Uterus (tissue), 4 donors: ENCODE data around the gene TICAM1. TPM values are rescaled to one million over a fixed set of nuclear protein-coding genes. Genes with fewer than 3 reads are reported as not detected.
"Not testable (repeated sequence)": the region's sequence is repeated elsewhere in the genome, so short reads cannot be mapped to it uniquely, and the experiment has no call there.

Experiments used
- DNase-seq, 2 donors: peaks; one replicate each; pipeline ENCODE4 v3.0.0-alpha.2; 2019 to 2020
- H3K27ac ChIP-seq, 2 donors: fragments of 200-600 bp; sonication (generic); 1 replicate in 1 of 2; 2 replicates in 1 of 2; pipeline ENCODE4 v1.5.1; 2016 to 2018
- H3K27me3 ChIP-seq, 2 donors: fragments of 200-600 bp; sonication (generic); one replicate each; pipeline ENCODE4 v1.5.1; 2018 to 2019; ENCODE audit warnings: control low read depth in 1 of 2
- H3K36me3 ChIP-seq, 2 donors: fragments of 200-600 bp; sonication (generic); one replicate each; pipeline ENCODE4 v1.5.1; 2019; ENCODE audit warnings: control low read depth in 1 of 2
- H3K4me1 ChIP-seq, 2 donors: fragments of 200-600 bp; sonication (generic); one replicate each; pipeline ENCODE4 v1.5.1; 2018 to 2019; ENCODE audit warnings: control low read depth in 1 of 2
- H3K4me3 ChIP-seq, 2 donors: fragments of 200-600 bp; sonication (generic); 1 replicate in 1 of 2; 2 replicates in 1 of 2; pipeline ENCODE4 v1.5.1; 2018 to 2019; ENCODE audit warnings: mild to moderate bottlenecking in 1 of 2
- H3K9me3 ChIP-seq, 2 donors: fragments of 200-600 bp; sonication (generic); one replicate each; pipeline ENCODE4 v1.5.1; 2019; ENCODE audit warnings: control low read depth in 1 of 2
- CTCF ChIP-seq, 4 experiments: fragments of 200-600 bp in 2 of 4; fragments of 450-650 bp in 2 of 4; sonication (generic) in 2 of 4; IDR thresholded peaks; one replicate each; pipeline ENCODE4 v1.5.1; 2016 to 2019; ENCODE audit warnings: antibody characterized with exemption in 4 of 4, mild to moderate bottlenecking in 2 of 4, moderate library complexity in 1 of 4
- POLR2A ChIP-seq, 2 donors: fragments of 450-650 bp; IDR thresholded peaks; one replicate each; pipeline ENCODE4 v1.6.1; 2016; ENCODE audit warnings: antibody characterized with exemption in 2 of 2, mild to moderate bottlenecking in 1 of 2, moderate library complexity in 1 of 2
- intact Hi-C: fragments of 100-400 bp; cut with DNase I; formaldehyde crosslinking; loops from one replicate; pipeline ENCODE4 v1.15.1; 2023; ENCODE audit warnings: low total_unique reads
- total RNA-seq, 4 donors: library from RNA; depleted of rRNA in 3 of 4; stranded (reverse); fragments of >200 nt in 3 of 4; gene quantifications; one replicate each; pipeline versions ENCODE4 v1.1.0 to v1.2.4, GENCODE V29; 2014 to 2023
- donor health status: DM: yes; HTN: yes; CAD: no.

TICAM1 gene
- total RNA-seq, 4 donors from 2014 or later, result under 0.01 to 13.0 (median 2.3) TPM

DNA sequence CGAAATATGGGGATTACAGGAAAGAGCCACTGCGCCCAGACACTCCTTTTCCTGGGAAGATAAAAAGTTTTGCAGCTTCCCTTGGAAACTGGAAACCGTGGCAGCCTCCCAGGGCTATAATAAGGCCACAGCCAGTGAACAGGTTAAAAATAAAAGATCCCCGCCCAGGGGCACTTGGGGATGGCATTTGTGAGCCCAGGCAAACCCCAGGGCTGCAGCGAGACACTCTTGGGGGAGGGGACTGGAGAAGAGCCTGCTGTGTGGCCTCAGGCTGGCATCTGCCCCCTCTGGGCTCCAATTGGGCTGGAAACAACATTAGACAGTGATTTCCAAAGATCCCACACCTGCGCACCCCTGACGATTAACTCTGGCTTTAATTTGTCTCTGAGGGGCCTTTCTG is 28.8 kb downstream of the TICAM1 start:
- H3K4me3 ChIP-seq, result no peak overlapping the region
- no peak for DNase-seq
- H3K27ac ChIP-seq, result no peak overlapping the region
- H3K36me3 ChIP-seq, result no peaks in the 10 kb centered on the region
- intact Hi-C loops, result no loop called here
- H3K9me3 ChIP-seq, result no peaks in the 10 kb centered on the region
- TF ChIP-seq CTCF (IDR thresholded peaks at IDR 0.05), result no peak
- TF ChIP-seq POLR2A (IDR thresholded peaks at IDR 0.05), result no peak
- H3K27me3 ChIP-seq, result no peaks in the 10 kb centered on the region
- H3K4me1 ChIP-seq, result no peaks in the 10 kb centered on the region

GRCh38 chr19:4801085-4801619 is 30.4 kb downstream of the TICAM1 start:
- Histone ChIP-seq H3K4me3 (no peak overlapping the region), H3K27ac (no peak overlapping the region), H3K27me3 (no peaks in the 10 kb centered on the region), H3K36me3 (no peaks in the 10 kb centered on the region), H3K4me1 (no peaks in the 10 kb centered on the region), H3K9me3 (no peaks in the 10 kb centered on the region)
- no peak for DNase-seq
- TF ChIP-seq CTCF (IDR thresholded peaks at IDR 0.05), result no peak
- TF ChIP-seq POLR2A (IDR thresholded peaks at IDR 0.05), result no peak
- intact Hi-C loops, result no loop called here

- Histone ChIP-seq H3K36me3 (no peaks in the 10 kb centered on the region), H3K4me1 (no peaks in the 10 kb centered on the region), H3K27ac (no peak overlapping the region), H3K27me3 (no peaks in the 10 kb centered on the region), H3K4me3 (no peak overlapping the region), H3K9me3 (no peaks in the 10 kb centered on the region)
- no peak for TF ChIP-seq POLR2A (IDR thresholded peaks at IDR 0.05)
- DNase-seq, result no peak
- intact Hi-C loops, result no loop called here
Measured at GRCh38 chr19:4800591-4801081, 30.9 kb downstream of the TICAM1 start.

DNA sequence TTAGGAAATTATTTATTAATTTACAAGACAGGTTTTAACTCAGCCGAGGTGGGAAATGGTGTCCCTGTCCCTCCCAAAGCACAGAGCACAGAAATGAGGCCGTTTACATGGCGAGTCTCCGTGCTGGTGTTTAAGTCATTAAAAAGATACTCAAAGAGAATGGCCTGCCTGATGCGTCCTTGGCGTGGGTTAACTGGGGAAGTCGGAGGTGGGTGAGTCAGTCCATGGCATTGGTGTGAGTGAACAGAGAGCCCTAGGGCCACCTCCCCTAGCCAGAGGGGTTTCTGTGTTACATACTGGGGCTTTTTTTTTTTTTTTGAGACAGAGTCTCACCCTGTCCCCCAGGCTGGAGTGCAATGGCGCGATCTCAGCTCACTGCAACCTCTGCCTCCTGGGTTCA is 36.1 kb downstream of the TICAM1 start:
- intact Hi-C loops, result no loop called here
- Histone ChIP-seq H3K27ac (no peak overlapping the region), H3K4me1 (peaks cover 0 to 15% of the 10 kb centered on the region in 2 donors), H3K9me3 (no peaks in the 10 kb centered on the region), H3K4me3 (no peak overlapping the region), H3K27me3 (no peaks in the 10 kb centered on the region), H3K36me3 (no peaks in the 10 kb centered on the region)
- no peak for TF ChIP-seq CTCF (IDR thresholded peaks at IDR 0.05)
- TF ChIP-seq POLR2A (IDR thresholded peaks at IDR 0.05), result no peak
- no peak for DNase-seq

GRCh38 chr19:4794971-4795370 is 36.5 kb downstream of the TICAM1 start:
- intact Hi-C loops, result no loop called here
- Histone ChIP-seq H3K4me3 (no peak overlapping the region), H3K4me1 (peaks cover 0 to 15% of the 10 kb centered on the region in 2 donors)

GRCh38 chr19:4793278-4793677 is 38.2 kb downstream of the TICAM1 start:
- H3K36me3 ChIP-seq, H3K27me3 ChIP-seq, DNase-seq, H3K4me3 ChIP-seq, intact Hi-C loops, H3K27ac ChIP-seq, H3K9me3 ChIP-seq: not testable (repeated sequence)
- H3K4me1 ChIP-seq, result peaks cover 0 to 15% of the 10 kb centered on the region in 2 donors

More at GRCh38 chr19:4794971-4795370, 36.5 kb downstream of the TICAM1 start:
- H3K9me3 ChIP-seq, result no peaks in the 10 kb centered on the region
- TF ChIP-seq CTCF (IDR thresholded peaks at IDR 0.05) (no peak), POLR2A (IDR thresholded peaks at IDR 0.05) (no peak)
- DNase-seq, result no peak
- H3K27ac ChIP-seq, result no peak overlapping the region
- H3K36me3 ChIP-seq, result no peaks in the 10 kb centered on the region
- no peaks in the 10 kb centered on the region for H3K27me3 ChIP-seq

GRCh38 chr19:4792866-4793195 is 38.7 kb downstream of the TICAM1 start:
- H3K27me3 ChIP-seq, H3K36me3 ChIP-seq: not testable (repeated sequence)

DNA sequence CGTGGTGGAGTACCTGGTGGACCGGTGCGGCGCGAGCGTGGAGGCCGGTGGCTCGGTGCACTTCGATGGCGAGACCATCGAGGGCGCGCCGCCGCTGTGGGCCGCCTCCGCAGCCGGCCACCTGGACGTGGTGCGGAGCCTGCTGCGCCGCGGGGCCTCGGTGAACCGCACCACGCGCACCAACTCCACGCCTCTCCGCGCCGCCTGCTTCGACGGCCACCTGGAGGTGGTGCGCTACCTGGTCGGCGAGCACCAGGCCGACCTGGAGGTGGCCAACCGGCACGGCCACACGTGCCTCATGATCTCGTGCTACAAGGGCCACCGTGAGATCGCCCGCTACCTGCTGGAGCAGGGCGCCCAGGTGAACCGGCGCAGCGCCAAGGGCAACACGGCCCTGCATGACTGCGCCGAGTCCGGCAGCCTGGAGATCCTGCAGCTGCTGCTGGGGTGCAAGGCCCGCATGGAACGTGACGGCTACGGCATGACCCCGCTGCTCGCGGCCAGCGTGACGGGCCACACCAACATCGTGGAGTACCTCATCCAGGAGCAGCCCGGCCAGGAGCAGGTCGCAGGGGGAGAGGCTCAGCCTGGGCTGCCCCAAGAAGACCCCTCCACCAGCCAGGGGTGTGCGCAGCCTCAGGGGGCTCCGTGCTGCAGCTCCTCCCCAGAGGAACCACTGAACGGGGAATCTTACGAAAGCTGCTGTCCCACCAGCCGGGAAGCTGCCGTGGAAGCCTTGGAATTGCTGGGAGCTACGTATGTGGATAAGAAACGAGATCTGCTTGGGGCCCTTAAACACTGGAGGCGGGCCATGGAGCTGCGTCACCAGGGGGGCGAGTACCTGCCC is 39.3 kb downstream of the TICAM1 start:
- DNase-seq, intact Hi-C loops, H3K27me3 ChIP-seq, H3K36me3 ChIP-seq, H3K9me3 ChIP-seq: not testable (repeated sequence)
- Histone ChIP-seq H3K4me1 (peaks cover 0 to 15% of the 10 kb centered on the region in 2 donors), H3K27ac (peak overlapping the region; percentile 86 to 96), H3K4me3 (peak overlapping the region; percentile 83 to 95)

More at GRCh38 chr19:4792866-4793195, 38.7 kb downstream of the TICAM1 start:
- Histone ChIP-seq H3K4me1 (peaks cover 0 to 15% of the 10 kb centered on the region in 2 donors), H3K4me3 (peak overlapping the region in 1 of 2 donors; percentile 95)
- H3K27ac ChIP-seq, H3K9me3 ChIP-seq, intact Hi-C loops, DNase-seq: not testable (repeated sequence)
